NCI-H524 (cell line): ENCODE results near the gene ARL6IP4.
"Not testable (repeated sequence)": the region's sequence is repeated elsewhere in the genome, so short reads cannot be mapped to it uniquely, and the experiment has no call there.

ENCODE experiments used
- DNase-seq, 2 experiments: peaks; one replicate each; lab custom pipeline; 2025; lab: John Stamatoyannopoulos, UW

The ARL6IP4 gene

GRCh38 chr12:123011701-123012100 lies 31.2 kb downstream of the ARL6IP4 start:
- no peak for DNase-seq

DNA sequence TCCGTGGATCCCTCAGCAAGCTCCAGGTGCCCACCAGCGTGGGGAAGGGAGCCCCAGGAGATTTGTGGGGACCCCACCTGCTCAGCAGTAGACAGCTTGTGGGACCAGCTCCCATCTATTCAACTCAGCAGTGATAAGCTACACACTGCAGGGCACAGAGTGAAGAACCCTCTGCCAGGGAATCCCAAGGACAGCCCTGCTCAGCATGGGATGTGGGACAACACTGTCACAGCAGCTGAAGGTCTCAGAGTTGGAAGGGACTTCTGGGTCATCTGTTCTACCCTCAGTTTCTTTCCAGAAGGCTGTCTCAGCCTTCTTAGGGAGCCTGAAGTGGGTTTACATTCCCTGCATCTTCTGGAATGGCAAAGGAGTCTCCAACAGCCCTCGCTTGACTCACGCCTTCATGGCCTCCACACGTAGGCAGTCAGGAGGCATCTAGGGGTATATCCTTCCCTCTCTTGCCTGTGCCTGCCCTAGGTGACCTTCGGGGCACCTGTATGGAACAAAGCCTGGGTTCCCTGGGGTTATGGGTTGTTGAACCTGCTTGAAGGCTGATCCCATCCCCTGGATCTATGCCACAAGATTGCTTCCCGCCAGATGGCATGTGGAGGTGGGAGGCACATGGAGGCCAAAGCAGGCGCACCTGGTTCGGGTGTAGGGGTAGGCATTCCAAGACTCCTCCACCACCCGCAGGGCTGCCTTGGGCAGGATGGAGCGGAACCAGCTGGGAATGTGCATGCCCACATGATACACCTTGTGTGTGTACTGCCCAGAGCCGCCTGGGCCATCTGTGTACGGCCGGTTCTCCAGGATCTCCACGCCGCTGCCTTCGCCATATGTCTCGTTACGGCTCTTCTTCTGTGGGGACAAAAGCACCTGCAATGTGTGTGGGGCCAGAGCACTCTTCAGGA lies 33.0 kb downstream of the ARL6IP4 start:
- no peak for DNase-seq

DNA sequence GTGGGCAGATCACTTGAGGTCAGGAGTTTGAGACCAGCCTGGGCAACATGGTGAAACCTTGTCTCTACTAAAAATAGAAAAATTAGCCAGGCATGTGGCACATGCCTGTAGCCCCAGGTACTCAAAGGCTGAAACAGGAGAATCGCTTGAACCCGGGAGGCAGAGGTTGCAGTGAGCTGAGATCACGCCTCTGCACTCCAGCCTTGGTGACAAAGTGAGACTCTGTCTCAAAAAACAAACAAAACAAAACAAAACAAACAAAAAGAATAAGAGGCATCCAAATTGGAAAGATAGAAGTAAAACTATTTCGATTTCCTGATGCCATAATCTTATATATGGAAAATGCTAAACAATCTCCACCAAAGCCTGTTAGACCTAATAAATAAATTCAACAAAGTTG lies 34.0 kb downstream of the ARL6IP4 start:
- not testable (repeated sequence) for DNase-seq

- DNase-seq = no peak
Observed at GRCh38 chr12:123017753-123018152, 37.3 kb downstream of the ARL6IP4 start.

DNA sequence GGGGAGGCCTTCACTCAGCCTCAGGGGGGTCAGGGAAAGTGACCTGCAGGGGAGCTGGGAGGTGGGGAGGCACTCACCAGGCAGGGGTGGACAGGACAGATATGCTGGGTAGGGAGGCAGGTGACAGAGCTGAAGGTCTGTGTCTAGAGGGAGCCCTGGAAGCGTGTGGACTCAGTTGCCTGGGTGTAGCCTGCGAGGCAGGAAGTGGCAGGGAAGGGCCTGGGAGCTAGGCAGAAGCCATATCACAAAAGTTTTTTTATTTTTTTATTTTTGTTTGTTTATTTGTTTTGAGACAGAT lies 39.3 kb downstream of the ARL6IP4 start:
- DNase-seq = no peak

GRCh38 chr12:123021688-123022604 lies 41.5 kb downstream of the ARL6IP4 start:
- DNase-seq = no peak

DNA sequence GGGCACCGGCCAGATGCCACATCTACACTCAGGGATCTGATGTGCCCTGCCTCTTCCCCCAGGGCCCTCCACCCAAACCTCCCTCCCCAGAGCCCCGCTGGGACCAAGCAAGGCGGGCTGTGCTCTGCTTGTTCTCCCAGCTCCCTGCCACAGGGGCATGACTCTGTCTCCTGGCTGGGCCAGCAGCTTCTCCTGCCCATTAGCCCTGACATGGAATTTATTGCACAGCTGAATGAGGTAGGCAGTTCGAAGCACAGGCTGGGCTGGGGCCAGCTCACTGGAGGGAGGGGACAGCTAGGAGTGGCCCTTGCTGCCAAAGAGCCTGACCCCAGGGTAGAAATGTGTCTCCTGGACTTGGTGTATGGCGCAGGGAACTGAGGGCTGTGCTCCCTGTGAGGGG lies 42.4 kb downstream of the ARL6IP4 start:
- DNase-seq = no peak

DNA sequence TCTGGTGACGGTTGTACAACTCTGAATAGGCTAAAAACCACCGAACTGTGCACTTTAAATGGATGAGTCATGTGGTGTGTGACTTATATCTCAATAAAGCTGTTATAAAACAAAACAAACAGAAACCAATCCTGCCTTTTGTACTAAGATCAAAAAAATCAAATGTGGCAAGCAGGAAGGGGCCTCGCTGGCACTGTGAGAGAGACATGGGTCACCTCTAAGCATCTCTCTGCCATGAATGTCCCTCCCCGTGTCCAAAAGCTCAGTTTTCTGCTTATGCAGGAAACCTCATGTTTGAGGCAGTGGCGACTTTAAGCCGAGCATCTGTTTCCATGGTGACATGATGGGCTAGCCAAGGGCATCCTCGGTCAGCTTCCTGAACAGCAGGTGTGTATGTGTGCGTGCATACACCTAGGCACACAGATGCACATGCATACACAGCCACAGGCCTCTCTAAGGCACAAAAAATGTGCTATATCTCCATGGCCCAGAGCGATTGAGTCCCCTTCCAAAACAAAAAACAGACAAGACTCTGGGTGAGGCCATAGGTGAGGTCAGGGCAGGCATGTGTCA lies 44.4 kb downstream of the ARL6IP4 start:
- DNase-seq = no peak

DNA sequence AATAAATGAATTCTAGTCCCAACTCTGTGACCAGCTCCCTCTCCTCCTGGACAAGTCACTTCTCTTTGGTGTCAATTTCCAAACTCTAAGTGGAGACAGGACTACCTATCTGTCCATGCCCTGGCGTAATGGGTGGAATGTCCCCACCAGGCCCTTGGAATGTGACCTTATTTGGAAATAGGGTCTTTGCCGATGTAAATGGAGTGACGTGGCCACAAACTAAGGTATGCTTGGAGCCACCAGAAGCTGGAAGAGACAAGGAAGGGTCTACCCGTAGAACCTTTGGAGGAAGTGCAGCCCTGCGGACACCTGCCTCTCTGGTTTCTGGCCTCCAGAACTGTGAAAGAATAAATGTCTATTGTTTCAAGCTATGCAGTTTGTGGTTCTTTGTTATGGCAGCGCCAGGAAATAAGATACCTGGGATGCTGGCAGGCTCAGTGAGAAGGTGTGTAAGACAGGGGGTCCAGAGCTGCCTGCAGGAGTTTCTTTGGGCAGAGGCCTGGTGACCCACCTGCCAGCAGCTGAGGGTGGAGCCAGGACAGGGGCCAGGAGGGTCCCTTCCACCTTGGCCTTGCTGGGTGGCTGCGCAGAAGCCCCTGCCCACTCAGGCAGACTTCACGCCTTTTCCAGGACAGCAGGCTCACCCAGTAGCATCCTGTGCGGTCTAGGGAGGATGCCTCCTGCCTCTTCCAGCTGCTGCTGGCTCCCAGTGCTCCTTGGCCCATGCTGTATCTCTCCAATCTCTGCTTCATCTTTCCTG lies 45.8 kb downstream of the ARL6IP4 start:
- no peak for DNase-seq

- no peak for DNase-seq
Observed at GRCh38 chr12:123027726-123028445, 47.4 kb downstream of the ARL6IP4 start.

- DNase-seq = no peak
Observed at GRCh38 chr12:123028475-123028874, 48.0 kb downstream of the ARL6IP4 start.

DNA sequence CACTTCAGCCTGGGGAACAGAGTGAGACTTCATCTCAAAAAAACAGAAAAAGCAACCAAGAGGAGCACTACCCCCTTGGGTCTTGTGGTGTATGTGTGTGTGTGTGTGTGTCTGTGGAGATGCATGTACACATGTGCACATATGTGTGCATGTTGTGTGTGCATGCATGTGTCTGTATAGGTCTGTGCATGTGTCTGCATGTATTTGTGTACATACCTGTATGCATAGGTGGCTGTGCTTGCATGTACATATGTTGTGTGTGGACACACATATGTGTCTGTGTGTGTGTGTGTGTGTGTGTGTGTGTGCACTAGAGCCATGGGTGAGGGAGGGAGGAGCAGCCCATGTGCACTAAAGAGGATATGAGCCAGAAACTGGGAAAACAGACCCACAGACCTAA lies 49.1 kb downstream of the ARL6IP4 start:
- no peak for DNase-seq

GRCh38 chr12:123030686-123031085 lies 50.2 kb downstream of the ARL6IP4 start:
- no peak for DNase-seq

DNA sequence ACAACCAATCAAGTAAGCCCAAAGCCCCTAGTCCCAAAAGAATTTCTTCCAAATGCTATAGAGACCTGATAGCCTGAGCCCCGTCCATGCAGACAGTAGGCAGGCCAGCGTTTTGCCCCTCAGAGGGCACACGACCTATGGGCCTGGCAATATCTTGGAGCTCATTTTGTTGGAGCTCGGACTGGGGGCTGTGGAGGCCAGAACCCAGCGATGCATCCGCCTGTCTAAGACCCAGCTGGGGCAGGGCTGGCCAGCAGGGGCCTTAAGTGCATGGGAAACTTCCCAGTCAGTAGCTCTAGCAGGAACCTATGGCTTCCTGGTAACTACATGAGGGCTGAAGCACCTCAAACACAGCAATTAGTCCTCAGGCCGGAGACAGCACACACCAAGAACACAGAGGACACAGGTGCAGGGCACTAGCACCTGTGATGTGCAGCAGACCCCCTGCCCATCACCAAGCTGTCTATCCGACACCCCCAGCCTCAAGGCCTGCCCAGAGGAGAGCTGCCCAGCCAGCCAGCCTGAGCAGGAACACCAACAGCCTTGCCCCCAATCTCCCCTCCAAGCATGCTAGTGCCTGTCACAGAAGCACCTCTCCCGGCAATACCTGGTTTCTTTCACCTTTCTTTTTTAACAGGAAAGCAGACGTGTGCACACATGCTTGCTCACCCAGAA lies 50.8 kb downstream of the ARL6IP4 start:
- DNase-seq = no peak
